ENCODE measurements around the gene EYS. TPM values are rescaled to one million over a fixed set of nuclear protein-coding genes. Genes with fewer than 3 reads are reported as not detected.

Gene EYS
- total and polyA plus RNA-seq, 2 of the 8 experiments (the other 6 are each of a cell fraction or from before 2014, with no cell fraction given), result 0.05 to 0.13 TPM

DNA sequence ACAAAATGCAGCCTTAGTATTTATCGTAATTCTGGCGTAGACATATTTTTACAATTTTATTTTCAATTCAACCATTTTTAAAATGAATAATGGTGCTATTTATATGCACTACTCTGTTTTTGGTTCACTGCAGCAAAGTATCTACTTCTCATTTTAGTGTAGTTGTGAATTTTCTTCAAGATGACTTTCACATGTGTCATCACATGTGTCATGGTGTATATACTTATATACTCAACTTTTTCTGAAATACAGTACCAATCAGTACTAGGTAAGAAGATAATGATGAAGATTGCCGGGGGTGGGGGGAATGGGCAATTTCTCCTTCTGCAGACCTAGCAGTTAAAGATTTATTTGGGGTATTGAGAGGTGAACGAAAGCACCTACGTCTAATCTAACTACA lies 1436.9 kb downstream of the EYS start:
- H2AFZ ChIP-seq (ENCODE audit: low read length), result no peak overlapping the region

More for the DNA sequence above, 1436.9 kb downstream of the EYS start:
- Histone ChIP-seq H4K8ac (ENCODE audit: extremely low read depth, insufficient read depth, low read length) (no peak overlapping the region), H3K36me3 (ENCODE audit: control insufficient read depth in 2 of 4, insufficient read depth in 4 of 4, low read length in 3 of 4) (no peaks in the 10 kb centered on the region), H3K23ac (ENCODE audit: insufficient read length) (no peak overlapping the region), H2BK5ac (ENCODE audit: low read depth, low read length) (no peak overlapping the region), H3K4ac (replicated peaks; ENCODE audit: insufficient read length, low read depth, low read length) (no peak overlapping the region), H3K9me3 (ENCODE audit: insufficient read depth in 2 of 2, low read depth in 1 of 2, low read length in 1 of 2) (no peaks in the 10 kb centered on the region), H3K56ac (replicated peaks; ENCODE audit: insufficient read length, low read depth, low read length) (no peak overlapping the region), H4K91ac (replicated peaks; ENCODE audit: insufficient read length, low read length) (no peak overlapping the region), H4K20me1 (replicated peaks in 1 of 2; ENCODE audit: control insufficient read depth in 1 of 2, insufficient read depth in 2 of 2, low read length in 2 of 2) (no peaks in the 10 kb centered on the region), H2AK5ac (ENCODE audit: low read depth, low read length) (no peak overlapping the region), H2BK12ac (ENCODE audit: low read depth, low read length) (no peak overlapping the region), H3K9ac (replicated peaks in 1 of 4; ENCODE audit: extremely low read depth in 1 of 4, low read depth in 3 of 4, low read length in 3 of 4) (no peak overlapping the region), H3K4me2 (ENCODE audit: insufficient read depth in 1 of 2, low read depth in 2 of 2, low read length in 2 of 2) (no peak overlapping the region), H3K79me2 (ENCODE audit: control insufficient read depth in 1 of 2, insufficient read depth in 2 of 2, low read length in 2 of 2) (no peaks in the 10 kb centered on the region), H3K18ac (ENCODE audit: extremely low read depth, low read length) (no peak overlapping the region), H2BK20ac (ENCODE audit: low read length) (no peak overlapping the region), H3K4me3 (ENCODE audit: extremely low read depth in 1 of 4, insufficient read depth in 2 of 4, low read depth in 3 of 4, low read length in 4 of 4) (no peak overlapping the region), H4K5ac (ENCODE audit: insufficient read length, low read depth, low read length) (no peak overlapping the region), H3K27me3 (replicated peaks in 1 of 4; ENCODE audit: control insufficient read depth in 3 of 4, extremely low read depth in 1 of 4, insufficient read depth in 3 of 4, low read length in 3 of 4) (no peaks in the 10 kb centered on the region), H3K27ac (ENCODE audit: low read depth, low read length) (no peak overlapping the region), H3K4me1 (replicated peaks in 1 of 4; ENCODE audit: control insufficient read depth in 3 of 4, insufficient read depth in 4 of 4, low read length in 3 of 4) (no peaks in the 10 kb centered on the region), H3K14ac (ENCODE audit: insufficient read length) (no peak overlapping the region), H3K79me1 (ENCODE audit: low read depth, low read length) (no peaks in the 10 kb centered on the region), H2BK15ac (ENCODE audit: low read length) (no peak overlapping the region), H3K23me2 (ENCODE audit: low read depth, low read length) (no peaks in the 10 kb centered on the region), H2BK120ac (replicated peaks; ENCODE audit: low read depth, low read length) (no peak overlapping the region)
- ChIA-PET CTCF (ENCODE audit: partially characterized antibody) (interaction anchor here (0.8 kb wide), 1 partner anchor 10 kb away, joined by 3 read pairs; no protein-coding TSS in a partner anchor), POLR2A (ENCODE audit: partially characterized antibody) (no interaction called here)
- FAIRE-seq (no peak), DNase-seq (ENCODE audit: low read depth in 1 of 2, low spot score in 2 of 2) (no peak)
- no peak for TF ChIP-seq KDM5A (IDR thresholded peaks at IDR 0.05; ENCODE audit: low read length)
- TF ChIP-seq TAF7 (optimal IDR thresholded peaks at IDR 0.05; ENCODE audit: borderline replicate concordance, low read depth, low read length), result no peak
- TF ChIP-seq NRF1 (IDR thresholded peaks at IDR 0.05; ENCODE audit: low read depth, low read length), result no peak
- TF ChIP-seq, protein P1, sequence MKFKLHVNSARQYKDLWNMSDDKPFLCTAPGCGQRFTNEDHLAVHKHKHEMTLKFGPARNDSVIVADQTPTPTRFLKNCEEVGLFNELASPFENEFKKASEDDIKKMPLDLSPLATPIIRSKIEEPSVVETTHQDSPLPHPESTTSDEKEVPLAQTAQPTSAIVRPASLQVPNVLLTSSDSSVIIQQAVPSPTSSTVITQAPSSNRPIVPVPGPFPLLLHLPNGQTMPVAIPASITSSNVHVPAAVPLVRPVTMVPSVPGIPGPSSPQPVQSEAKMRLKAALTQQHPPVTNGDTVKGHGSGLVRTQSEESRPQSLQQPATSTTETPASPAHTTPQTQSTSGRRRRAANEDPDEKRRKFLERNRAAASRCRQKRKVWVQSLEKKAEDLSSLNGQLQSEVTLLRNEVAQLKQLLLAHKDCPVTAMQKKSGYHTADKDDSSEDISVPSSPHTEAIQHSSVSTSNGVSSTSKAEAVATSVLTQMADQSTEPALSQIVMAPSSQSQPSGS (IDR thresholded peaks at IDR 0.05; ENCODE audit: low read length), result no peak
- no peak for TF ChIP-seq SAP30 (IDR thresholded peaks at IDR 0.05; ENCODE audit: insufficient read depth, insufficient replicate concordance, low read length)
- TF ChIP-seq, protein P2, sequence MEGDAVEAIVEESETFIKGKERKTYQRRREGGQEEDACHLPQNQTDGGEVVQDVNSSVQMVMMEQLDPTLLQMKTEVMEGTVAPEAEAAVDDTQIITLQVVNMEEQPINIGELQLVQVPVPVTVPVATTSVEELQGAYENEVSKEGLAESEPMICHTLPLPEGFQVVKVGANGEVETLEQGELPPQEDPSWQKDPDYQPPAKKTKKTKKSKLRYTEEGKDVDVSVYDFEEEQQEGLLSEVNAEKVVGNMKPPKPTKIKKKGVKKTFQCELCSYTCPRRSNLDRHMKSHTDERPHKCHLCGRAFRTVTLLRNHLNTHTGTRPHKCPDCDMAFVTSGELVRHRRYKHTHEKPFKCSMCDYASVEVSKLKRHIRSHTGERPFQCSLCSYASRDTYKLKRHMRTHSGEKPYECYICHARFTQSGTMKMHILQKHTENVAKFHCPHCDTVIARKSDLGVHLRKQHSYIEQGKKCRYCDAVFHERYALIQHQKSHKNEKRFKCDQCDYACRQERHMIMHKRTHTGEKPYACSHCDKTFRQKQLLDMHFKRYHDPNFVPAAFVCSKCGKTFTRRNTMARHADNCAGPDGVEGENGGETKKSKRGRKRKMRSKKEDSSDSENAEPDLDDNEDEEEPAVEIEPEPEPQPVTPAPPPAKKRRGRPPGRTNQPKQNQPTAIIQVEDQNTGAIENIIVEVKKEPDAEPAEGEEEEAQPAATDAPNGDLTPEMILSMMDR (IDR thresholded peaks at IDR 0.05; ENCODE audit: control extremely low read depth in 1 of 3, insufficient read depth in 1 of 3, low read depth in 1 of 3, low read length in 3 of 3), result no peak
- TF ChIP-seq SIRT6 (IDR thresholded peaks at IDR 0.05; ENCODE audit: low read length), result no peak
- no peak for TF ChIP-seq CREB1 (IDR thresholded peaks at IDR 0.05)
- 98% methylated on average over 5 of the region's 5 CpGs; no CpG with 5 or more reads in 1 of the 2 experiments for WGBS, 2 experiments (ENCODE audit: extremely low coverage in 1 of 2, insufficient coverage in 1 of 2, insufficient read length in 1 of 2, insufficient replicate concordance in 2 of 2, low coverage in 1 of 2, low lambda C conversion rate in 2 of 2, missing lambda C conversion rate in 1 of 2)

Data from H1 (cell line).